Activated CD4-positive, alpha-beta T cell treated with anti-CD3 and anti-CD28 coated beads, Interleukin-2, Interleukin-4, amounts not matched to agents 100 ng/mL and 50 ng/mL, durations not matched to agents 16 hours and 8 hours (primary cell): ENCODE data around the gene ANKRD29.

Source experiments
- DNase-seq: peaks from one replicate; pipeline ENCODE4 v3.0.0-alpha.2; 2020; ENCODE audit warnings: low spot score

The ANKRD29 gene

GRCh38 chr18:23684515-23685197 is 21.9 kb upstream of the ANKRD29 start:
- DNase-seq, result no peak

- no peak for DNase-seq
Measured at GRCh38 chr18:23683671-23684070, 21.0 kb upstream of the ANKRD29 start.

- no peak for DNase-seq
Measured at GRCh38 chr18:23683155-23683554, 20.4 kb upstream of the ANKRD29 start.

- no peak for DNase-seq
Measured at GRCh38 chr18:23682472-23682871, 19.8 kb upstream of the ANKRD29 start.

GRCh38 chr18:23682045-23682444 is 19.3 kb upstream of the ANKRD29 start:
- no peak for DNase-seq

GRCh38 chr18:23675896-23676295 is 13.2 kb upstream of the ANKRD29 start:
- DNase-seq, result no peak

- no peak for DNase-seq
Measured at GRCh38 chr18:23675236-23675635, 12.5 kb upstream of the ANKRD29 start.

GRCh38 chr18:23673725-23674124 is 11.0 kb upstream of the ANKRD29 start:
- DNase-seq, result no peak

- DNase-seq, result no peak
Measured at GRCh38 chr18:23671564-23671963, 8.9 kb upstream of the ANKRD29 start.

GRCh38 chr18:23669804-23670405 is 7.2 kb upstream of the ANKRD29 start:
- no peak for DNase-seq

GRCh38 chr18:23669202-23669766 is 6.6 kb upstream of the ANKRD29 start:
- no peak for DNase-seq

- no peak for DNase-seq
Measured at GRCh38 chr18:23668731-23669130, 6.0 kb upstream of the ANKRD29 start.

- no peak for DNase-seq
Measured at GRCh38 chr18:23667114-23667513, 4.4 kb upstream of the ANKRD29 start.

GRCh38 chr18:23664674-23665073 is 2.0 kb upstream of the ANKRD29 start:
- DNase-seq, result no peak

GRCh38 chr18:23661735-23662308 is 889 bp downstream of the ANKRD29 start:
- no peak for DNase-seq

GRCh38 chr18:23658285-23658684 is 4.4 kb downstream of the ANKRD29 start:
- DNase-seq, result no peak

GRCh38 chr18:23652232-23652631 is 10.5 kb downstream of the ANKRD29 start:
- DNase-seq, result no peak

- DNase-seq, result no peak
Measured at GRCh38 chr18:23650968-23651927, 11.5 kb downstream of the ANKRD29 start.

GRCh38 chr18:23648940-23649607 is 13.6 kb downstream of the ANKRD29 start:
- no peak for DNase-seq

- no peak for DNase-seq
Measured at GRCh38 chr18:23648456-23648855, 14.3 kb downstream of the ANKRD29 start.

GRCh38 chr18:23646282-23646681 is 16.4 kb downstream of the ANKRD29 start:
- DNase-seq, result no peak
